SK-N-MC (cell line): ENCODE data around the gene TMEM247.

Experiments
- DNase-seq: peaks from one replicate; pipeline ENCODE4 v3.0.0-alpha.2; 2011; ENCODE audit warnings: low read depth, low spot score
- H3K27ac ChIP-seq: fragments of 200-600 bp; sonication (generic); 2 replicates; pipeline ENCODE4 v1.5.1; 2016; ENCODE audit warnings: mixed run types
- H3K36me3 ChIP-seq: fragments of 200-600 bp; sonication (generic); 2 replicates; pipeline ENCODE4 v1.6.1; 2017; ENCODE audit warnings: antibody characterized with exemption, low read length, mixed read lengths; ENCODE audit not compliant: insufficient read depth
- H3K4me3 ChIP-seq: fragments of 200-600 bp; sonication (generic); 2 replicates; pipeline ENCODE4 v1.5.1; 2016
- H3K9ac ChIP-seq: fragments of 200-600 bp; sonication (generic); 2 replicates; pipeline ENCODE4 v1.8.0; 2017; ENCODE audit warnings: mixed run types, mixed read lengths; ENCODE audit not compliant: insufficient read length
- H3K9me3 ChIP-seq: fragments of 200-600 bp; sonication (generic); 2 replicates; pipeline ENCODE4 v1.6.1; 2017; ENCODE audit warnings: low read depth, mild to moderate bottlenecking, antibody characterized with exemption, low read length, moderate library complexity, mixed read lengths
- EZH2 ChIP-seq: fragments of 200-600 bp; sonication (generic); IDR thresholded peaks from one replicate; pipeline ENCODE4 v1.6.1; 2017; ENCODE audit warnings: antibody characterized with exemption
- FOXP2 ChIP-seq: optimal IDR thresholded peaks from 2 replicates; pipeline ENCODE3; 2011; ENCODE audit warnings: mild to moderate bottlenecking, moderate library complexity; ENCODE audit not compliant: insufficient read depth; ENCODE audit errors: extremely low read length, control extremely low read depth
- POLR2AphosphoS5 ChIP-seq: IDR thresholded peaks from 2 replicates; pipeline ENCODE4 v1.6.1; 2012; ENCODE audit warnings: mild to moderate bottlenecking, low read depth, low read length, borderline replicate concordance

TMEM247 gene

GRCh38 chr2:46499392-46499785 is 20.0 kb downstream of the TMEM247 start:
- no peak for DNase-seq
- no peaks in the 10 kb centered on the region for H3K9me3 ChIP-seq
- no peak overlapping the region for H3K27ac ChIP-seq
- TF ChIP-seq EZH2 (no peak), FOXP2 (no peak)
- no peaks in the 10 kb centered on the region for H3K36me3 ChIP-seq
- peak overlapping the region; percentile 78 for H3K4me3 ChIP-seq
- H3K9ac ChIP-seq, result no peak overlapping the region

- Histone ChIP-seq H3K36me3 (no peaks in the 10 kb centered on the region), H3K4me3 (no peak overlapping the region), H3K27ac (no peak overlapping the region), H3K9me3 (no peaks in the 10 kb centered on the region), H3K9ac (no peak overlapping the region)
- DNase-seq, result no peak
- no peak for TF ChIP-seq EZH2
- no peak for TF ChIP-seq FOXP2
- TF ChIP-seq POLR2AphosphoS5, result no peak
Observed at GRCh38 chr2:46500801-46501200, 21.4 kb downstream of the TMEM247 start.

- Histone ChIP-seq H3K36me3 (no peaks in the 10 kb centered on the region), H3K9me3 (no peaks in the 10 kb centered on the region), H3K27ac (no peak overlapping the region), H3K4me3 (no peak overlapping the region), H3K9ac (no peak overlapping the region)
- TF ChIP-seq EZH2, result no peak
- TF ChIP-seq FOXP2, result no peak
- no peak for TF ChIP-seq POLR2AphosphoS5
- DNase-seq, result no peak
Observed at GRCh38 chr2:46502291-46502885, 23.0 kb downstream of the TMEM247 start.

GRCh38 chr2:46503686-46504085 is 24.3 kb downstream of the TMEM247 start:
- Histone ChIP-seq H3K4me3 (no peak overlapping the region), H3K36me3 (no peaks in the 10 kb centered on the region), H3K27ac (no peak overlapping the region), H3K9ac (no peak overlapping the region), H3K9me3 (no peaks in the 10 kb centered on the region)
- no peak for DNase-seq
- TF ChIP-seq EZH2, result no peak
- no peak for TF ChIP-seq POLR2AphosphoS5
- no peak for TF ChIP-seq FOXP2

GRCh38 chr2:46504221-46504620 is 24.9 kb downstream of the TMEM247 start:
- H3K36me3 ChIP-seq, result no peaks in the 10 kb centered on the region
- H3K27ac ChIP-seq, result no peak overlapping the region
- no peak overlapping the region for H3K4me3 ChIP-seq
- no peak for TF ChIP-seq FOXP2
- no peak for TF ChIP-seq POLR2AphosphoS5
- TF ChIP-seq EZH2, result no peak
- H3K9me3 ChIP-seq, result no peaks in the 10 kb centered on the region
- no peak for DNase-seq
- H3K9ac ChIP-seq, result no peak overlapping the region

- Histone ChIP-seq H3K9ac (no peak overlapping the region), H3K4me3 (no peak overlapping the region), H3K27ac (no peak overlapping the region), H3K36me3 (no peaks in the 10 kb centered on the region), H3K9me3 (no peaks in the 10 kb centered on the region)
- DNase-seq, result no peak
- no peak for TF ChIP-seq FOXP2
- no peak for TF ChIP-seq POLR2AphosphoS5
- no peak for TF ChIP-seq EZH2
Observed at GRCh38 chr2:46504685-46505471, 25.5 kb downstream of the TMEM247 start.

GRCh38 chr2:46505472-46505783 is 26.1 kb downstream of the TMEM247 start:
- Histone ChIP-seq H3K9me3 (no peaks in the 10 kb centered on the region), H3K4me3 (no peak overlapping the region), H3K9ac (no peak overlapping the region), H3K27ac (no peak overlapping the region), H3K36me3 (no peaks in the 10 kb centered on the region)
- no peak for DNase-seq
- TF ChIP-seq POLR2AphosphoS5 (no peak), FOXP2 (no peak), EZH2 (no peak)

GRCh38 chr2:46506131-46506706 is 26.9 kb downstream of the TMEM247 start:
- no peak for DNase-seq
- no peak overlapping the region for H3K4me3 ChIP-seq
- H3K36me3 ChIP-seq, result no peaks in the 10 kb centered on the region
- H3K9ac ChIP-seq, result no peak overlapping the region
- H3K9me3 ChIP-seq, result no peaks in the 10 kb centered on the region
- no peak for TF ChIP-seq FOXP2
- TF ChIP-seq POLR2AphosphoS5, result no peak
- no peak for TF ChIP-seq EZH2
- no peak overlapping the region for H3K27ac ChIP-seq

- no peak for TF ChIP-seq EZH2
- no peak for TF ChIP-seq FOXP2
- no peak for TF ChIP-seq POLR2AphosphoS5
- DNase-seq, result no peak
- no peaks in the 10 kb centered on the region for H3K36me3 ChIP-seq
Observed at GRCh38 chr2:46508312-46508711, 28.9 kb downstream of the TMEM247 start.

More at GRCh38 chr2:46508312-46508711, 28.9 kb downstream of the TMEM247 start:
- Histone ChIP-seq H3K4me3 (no peak overlapping the region), H3K9ac (no peak overlapping the region), H3K9me3 (no peaks in the 10 kb centered on the region), H3K27ac (no peak overlapping the region)
